Neural crest cell (in vitro differentiated cells): ENCODE data around the gene NUMB. TPM values are rescaled to one million over a fixed set of nuclear protein-coding genes. Genes with fewer than 3 reads are reported as not detected.

Experiments used
- DNase-seq: peaks from one replicate; pipeline ENCODE4 v3.0.0; 2021; ENCODE audit warnings: low read depth, mixed read lengths, low spot score
- H3K27ac Mint-ChIP-seq: one replicate; pipeline ENCODE4 v1.8.0; 2021; ENCODE audit warnings: mild to moderate bottlenecking, mixed read lengths; ENCODE audit not compliant: unreplicated experiment
- H3K27me3 Mint-ChIP-seq: 2 replicates; pipeline ENCODE4 v1.8.0; 2021; ENCODE audit warnings: low read depth, mild to moderate bottlenecking, mixed read lengths
- H3K36me3 Mint-ChIP-seq: 2 replicates; pipeline ENCODE4 v1.8.0; 2021; ENCODE audit warnings: low read depth, mild to moderate bottlenecking, mixed read lengths
- H3K4me1 Mint-ChIP-seq: 2 replicates; pipeline ENCODE4 v1.8.0; 2021; ENCODE audit warnings: mixed read lengths
- H3K4me3 Mint-ChIP-seq: one replicate; pipeline ENCODE4 v1.8.0; 2021; ENCODE audit warnings: mild to moderate bottlenecking, mixed read lengths
- H3K9me3 Mint-ChIP-seq: 2 replicates; pipeline ENCODE4 v1.8.0; 2021; ENCODE audit warnings: mixed read lengths
- CTCF ChIP-seq: fragments of 200-600 bp; sonication (generic); conservative IDR thresholded peaks from 2 replicates; pipeline ENCODE4 v1.5.0; 2021; ENCODE audit warnings: antibody characterized with exemption, mild to moderate bottlenecking
- total RNA-seq: library from RNA; stranded (reverse); gene quantifications from 2 replicates; pipeline ENCODE4 v1.2.1, GENCODE V29; 2021

The NUMB gene
- total RNA-seq, 1 donor from 2014 or later, result 40.7 TPM

DNA sequence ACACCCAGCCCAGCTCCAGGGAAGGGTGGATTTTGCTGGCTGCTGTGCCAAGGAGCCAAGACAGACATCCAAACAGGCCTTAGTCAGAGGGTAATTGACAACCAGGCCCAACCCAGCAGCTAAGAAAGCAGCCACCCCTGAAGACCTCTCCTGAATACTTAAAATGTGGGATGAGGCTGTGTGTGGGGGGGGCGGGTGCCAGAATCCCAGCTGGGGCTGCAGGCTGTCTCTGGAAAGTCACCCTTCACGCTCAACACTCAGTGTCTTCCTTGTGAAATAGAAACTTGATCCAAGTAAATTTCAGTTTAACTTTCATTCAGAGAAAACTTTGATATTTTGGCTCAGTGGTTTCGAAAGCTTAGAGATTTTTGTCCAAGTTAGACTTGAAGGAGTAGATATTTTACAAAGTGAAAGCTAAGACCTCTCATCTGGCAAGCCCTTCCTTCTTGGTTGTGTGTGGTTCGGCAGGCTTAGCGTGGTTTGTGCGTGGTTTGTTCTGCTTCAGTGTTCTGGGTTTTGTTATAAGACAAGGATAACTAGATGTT, 215.9 kb downstream of the NUMB start:
- H3K36me3 Mint-ChIP-seq, result no peaks in the 10 kb centered on the region

GRCh38 chr14:73241481-73242165, 216.7 kb downstream of the NUMB start:
- no peak for TF ChIP-seq CTCF
- H3K27me3 Mint-ChIP-seq, result peaks cover 58% of the 10 kb centered on the region
- H3K4me1 Mint-ChIP-seq, result peaks cover 20% of the 10 kb centered on the region
- no peak for DNase-seq
- H3K4me3 Mint-ChIP-seq, result peak overlapping the region; percentile 20
- peaks cover 2% of the 10 kb centered on the region for H3K36me3 Mint-ChIP-seq
- no peak overlapping the region for H3K27ac Mint-ChIP-seq
- H3K9me3 Mint-ChIP-seq, result no peaks in the 10 kb centered on the region

More for the DNA sequence above, 215.9 kb downstream of the NUMB start:
- Mint-ChIP-seq H3K27me3 (peaks cover 51% of the 10 kb centered on the region), H3K9me3 (no peaks in the 10 kb centered on the region), H3K4me1 (peaks cover 16% of the 10 kb centered on the region), H3K27ac (peak overlapping the region; percentile 35), H3K4me3 (no peak overlapping the region)
- no peak for DNase-seq
- TF ChIP-seq CTCF, result no peak

DNA sequence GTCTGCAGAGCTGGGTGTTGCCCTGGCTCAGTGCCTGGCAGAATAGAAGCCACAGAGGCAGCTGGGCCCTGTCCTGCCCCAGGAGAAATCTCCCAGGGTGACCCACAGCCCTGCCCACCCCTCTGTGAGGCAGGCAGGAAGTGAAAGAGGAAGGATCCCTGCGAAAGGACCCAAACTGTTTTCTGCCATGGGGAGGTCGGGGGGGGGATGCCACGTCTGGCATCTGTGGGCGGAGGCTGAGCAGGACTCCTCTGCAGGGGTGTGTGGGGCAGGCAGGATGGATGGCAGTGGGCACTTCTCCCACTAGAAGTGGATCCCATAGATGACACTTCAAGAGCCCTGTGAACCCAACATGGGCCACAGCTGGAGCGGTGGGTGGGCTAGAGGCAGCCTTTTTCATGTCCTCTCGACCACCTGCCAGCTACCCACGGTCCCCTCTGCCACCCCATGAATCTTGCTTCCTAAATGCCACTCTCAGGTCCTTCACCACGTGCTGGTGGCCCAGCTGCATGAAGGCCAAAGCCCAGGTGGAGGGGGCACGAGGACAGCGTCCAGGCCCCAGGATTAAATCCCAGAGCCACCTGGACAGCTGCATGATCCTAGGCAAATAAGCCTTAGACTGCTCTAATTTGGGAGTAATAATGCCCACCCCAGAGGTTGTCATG, 217.4 kb downstream of the NUMB start:
- peaks cover 65% of the 10 kb centered on the region for H3K27me3 Mint-ChIP-seq

GRCh38 chr14:73239393-73240241, 218.7 kb downstream of the NUMB start:
- H3K4me1 Mint-ChIP-seq, result peaks cover 37% of the 10 kb centered on the region
- no peak for TF ChIP-seq CTCF
- peak overlapping the region; percentile 61 for H3K4me3 Mint-ChIP-seq
- H3K27ac Mint-ChIP-seq, result no peak overlapping the region
- H3K27me3 Mint-ChIP-seq, result peaks cover 78% of the 10 kb centered on the region
- no peak for DNase-seq
- H3K36me3 Mint-ChIP-seq, result peaks cover 2% of the 10 kb centered on the region
- H3K9me3 Mint-ChIP-seq, result no peaks in the 10 kb centered on the region

More for the DNA sequence above, 217.4 kb downstream of the NUMB start:
- Mint-ChIP-seq H3K36me3 (peaks cover 2% of the 10 kb centered on the region), H3K27ac (no peak overlapping the region), H3K9me3 (no peaks in the 10 kb centered on the region), H3K4me1 (peaks cover 23% of the 10 kb centered on the region), H3K4me3 (no peak overlapping the region)
- TF ChIP-seq CTCF, result no peak
- no peak for DNase-seq

GRCh38 chr14:73238941-73239340, 219.4 kb downstream of the NUMB start:
- H3K27me3 Mint-ChIP-seq, result peaks cover 81% of the 10 kb centered on the region
- H3K27ac Mint-ChIP-seq, result no peak overlapping the region
- no peaks in the 10 kb centered on the region for H3K9me3 Mint-ChIP-seq
- DNase-seq, result no peak
- no peak for TF ChIP-seq CTCF
- H3K4me1 Mint-ChIP-seq, result peaks cover 39% of the 10 kb centered on the region
- H3K4me3 Mint-ChIP-seq, result peak overlapping the region; percentile 70
- H3K36me3 Mint-ChIP-seq, result peaks cover 2% of the 10 kb centered on the region
